ENCODE data around the gene PSMD7.

DNA sequence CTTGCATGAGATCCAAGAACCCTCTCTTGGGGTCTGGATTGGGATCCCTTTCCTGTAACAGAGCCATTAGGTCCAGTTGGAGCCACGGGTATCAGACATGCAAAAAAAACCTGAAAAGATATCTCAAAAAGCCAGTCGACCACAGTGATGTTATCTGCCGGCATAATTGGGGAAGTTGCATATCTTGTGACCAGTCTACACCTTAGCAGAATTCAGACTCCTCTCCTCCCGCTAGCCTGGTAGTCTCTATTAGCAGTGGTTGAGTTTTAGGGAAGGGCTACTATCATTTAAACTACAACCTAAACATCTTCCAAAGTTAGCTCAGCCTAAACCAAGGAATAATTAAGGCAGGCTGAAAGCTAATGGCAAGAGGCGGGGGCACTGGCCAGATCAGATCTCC is 16.2 kb upstream of the PSMD7 start:
- TF ChIP-seq, protein P1, sequence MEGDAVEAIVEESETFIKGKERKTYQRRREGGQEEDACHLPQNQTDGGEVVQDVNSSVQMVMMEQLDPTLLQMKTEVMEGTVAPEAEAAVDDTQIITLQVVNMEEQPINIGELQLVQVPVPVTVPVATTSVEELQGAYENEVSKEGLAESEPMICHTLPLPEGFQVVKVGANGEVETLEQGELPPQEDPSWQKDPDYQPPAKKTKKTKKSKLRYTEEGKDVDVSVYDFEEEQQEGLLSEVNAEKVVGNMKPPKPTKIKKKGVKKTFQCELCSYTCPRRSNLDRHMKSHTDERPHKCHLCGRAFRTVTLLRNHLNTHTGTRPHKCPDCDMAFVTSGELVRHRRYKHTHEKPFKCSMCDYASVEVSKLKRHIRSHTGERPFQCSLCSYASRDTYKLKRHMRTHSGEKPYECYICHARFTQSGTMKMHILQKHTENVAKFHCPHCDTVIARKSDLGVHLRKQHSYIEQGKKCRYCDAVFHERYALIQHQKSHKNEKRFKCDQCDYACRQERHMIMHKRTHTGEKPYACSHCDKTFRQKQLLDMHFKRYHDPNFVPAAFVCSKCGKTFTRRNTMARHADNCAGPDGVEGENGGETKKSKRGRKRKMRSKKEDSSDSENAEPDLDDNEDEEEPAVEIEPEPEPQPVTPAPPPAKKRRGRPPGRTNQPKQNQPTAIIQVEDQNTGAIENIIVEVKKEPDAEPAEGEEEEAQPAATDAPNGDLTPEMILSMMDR (conservative IDR thresholded peaks at IDR 0.05 in 1 of 2, IDR thresholded peaks at IDR 0.05 in 1 of 2; ENCODE audit: extremely low read depth in 1 of 2, insufficient read depth in 1 of 2, low read depth in 1 of 2, low read length in 2 of 2) = no peak
- TF ChIP-seq EZH2 (IDR thresholded peaks at IDR 0.05; ENCODE audit: borderline replicate concordance, low read length) = no peak

Data from mammary epithelial cell (primary cell).